NCI-H345 treated with DMSO at 0.1 percent for 48 hours (cell line): ENCODE results near the gene CDCA7.
"Not testable (repeated sequence)": the region's sequence is repeated elsewhere in the genome, so short reads cannot be mapped to it uniquely, and the experiment has no call there.

Experiments
- DNase-seq: peaks from one replicate; lab custom pipeline; 2025; ENCODE audit not compliant: unreplicated experiment; lab: John Stamatoyannopoulos, UW

The CDCA7 gene

DNA sequence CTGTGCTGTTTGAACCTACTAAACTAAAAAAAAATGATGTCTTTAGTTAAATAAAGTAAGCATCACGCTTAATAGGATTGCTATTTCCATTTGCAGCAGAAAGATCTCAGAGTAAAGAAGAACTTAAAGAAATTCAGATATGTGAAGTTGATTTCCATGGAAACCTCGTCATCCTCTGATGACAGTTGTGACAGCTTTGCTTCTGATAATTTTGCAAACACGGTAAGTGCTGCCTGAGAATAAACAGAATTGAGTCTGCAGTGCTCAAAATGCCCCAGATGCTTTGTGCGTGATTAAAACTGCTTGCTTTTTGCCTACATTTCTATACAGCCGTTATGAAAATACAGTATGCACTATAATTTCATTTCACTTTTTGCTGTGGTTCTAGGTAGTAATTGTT is 3.9 kb downstream of the CDCA7 start:
- no peak for DNase-seq

DNA sequence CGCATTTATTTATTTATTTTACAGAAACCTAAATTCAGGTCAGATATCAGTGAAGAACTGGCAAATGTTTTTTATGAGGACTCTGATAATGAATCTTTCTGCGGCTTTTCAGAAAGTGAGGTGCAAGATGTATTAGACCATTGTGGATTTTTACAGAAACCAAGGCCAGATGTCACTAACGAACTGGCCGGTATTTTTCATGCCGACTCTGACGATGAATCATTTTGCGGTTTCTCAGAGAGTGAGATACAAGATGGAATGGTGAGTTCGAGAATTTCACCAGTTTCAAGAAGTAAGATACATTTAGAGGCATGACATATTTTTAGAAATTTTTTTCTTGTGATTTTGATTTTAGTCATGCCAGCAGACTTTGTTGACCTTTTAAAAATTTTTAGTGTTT is 4.6 kb downstream of the CDCA7 start:
- DNase-seq, result no peak

DNA sequence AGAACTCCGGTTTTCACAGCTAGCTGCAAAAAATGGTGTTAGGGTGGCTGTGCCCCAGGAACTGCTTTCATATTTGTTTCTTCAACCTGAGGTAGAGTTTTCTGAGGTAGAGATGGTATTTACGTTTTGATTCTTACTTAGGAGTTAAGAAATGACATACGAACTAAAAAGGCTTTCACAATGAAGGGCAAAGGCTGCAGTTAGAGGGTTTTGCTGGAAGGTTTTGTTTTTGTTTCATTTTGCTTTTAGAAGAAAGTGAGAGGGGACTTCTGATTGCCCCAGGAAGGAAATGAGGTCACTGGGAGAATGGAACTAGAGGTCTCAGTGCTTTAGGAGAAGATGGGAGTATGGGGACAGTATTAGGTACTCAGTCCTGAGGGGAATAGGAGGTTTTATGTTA is 15.5 kb downstream of the CDCA7 start:
- DNase-seq, result no peak

DNA sequence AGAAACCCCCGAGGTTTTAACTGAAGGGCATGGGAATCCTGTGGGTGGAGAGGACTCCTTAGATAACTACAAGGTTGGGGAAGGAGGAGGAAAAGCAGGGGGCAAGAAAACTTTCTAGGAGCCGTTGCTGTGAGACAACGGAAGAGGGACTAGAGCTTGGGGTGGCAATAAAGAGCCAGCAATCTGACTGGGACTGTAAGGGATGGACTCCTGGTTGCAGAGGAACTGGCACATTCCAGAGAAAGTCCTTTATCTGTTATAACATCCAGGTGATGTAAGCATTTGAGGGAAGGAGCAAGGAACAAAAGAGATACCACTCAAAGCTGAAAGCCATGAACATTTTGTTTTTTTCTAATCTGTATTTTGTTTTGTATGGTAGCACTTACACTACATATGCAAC is 16.4 kb downstream of the CDCA7 start:
- DNase-seq, result no peak

DNA sequence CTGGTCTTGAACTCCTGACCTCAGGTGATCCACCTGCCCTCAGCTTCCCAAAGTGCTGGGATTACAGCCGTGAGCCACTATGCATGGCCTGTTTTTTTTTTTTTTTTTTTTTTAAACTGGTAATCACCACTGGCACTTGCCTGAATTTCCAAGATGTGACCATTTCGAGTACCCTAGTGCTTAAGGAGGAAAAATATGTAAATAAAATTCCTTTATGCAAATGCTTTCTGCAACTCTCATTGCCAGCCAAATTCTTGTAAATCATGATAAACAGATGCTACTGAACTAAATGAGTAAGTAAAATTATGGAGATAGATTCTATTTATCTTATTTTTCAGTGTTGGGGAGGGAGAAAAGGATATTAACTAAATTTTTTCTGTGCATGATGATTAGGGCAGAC is 18.6 kb downstream of the CDCA7 start:
- no peak for DNase-seq

DNA sequence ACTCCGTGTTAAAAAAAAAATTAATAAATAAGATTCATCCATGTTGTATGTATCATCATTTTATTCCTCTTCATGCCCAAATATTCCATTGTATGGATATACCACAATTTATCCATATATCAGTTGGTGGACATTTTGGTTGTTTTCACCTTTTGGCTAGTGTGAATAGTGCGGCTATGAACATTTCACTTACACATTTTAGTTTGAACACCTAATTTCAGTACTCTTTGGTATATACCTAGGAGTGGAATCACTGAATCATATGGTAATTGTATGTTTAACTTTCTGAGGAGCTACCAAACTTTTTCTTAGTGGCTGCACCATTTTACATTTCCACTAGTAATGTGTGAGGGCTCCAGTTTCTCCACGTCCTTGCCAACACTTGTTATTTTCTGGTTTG is 20.0 kb downstream of the CDCA7 start:
- DNase-seq, result no peak

DNA sequence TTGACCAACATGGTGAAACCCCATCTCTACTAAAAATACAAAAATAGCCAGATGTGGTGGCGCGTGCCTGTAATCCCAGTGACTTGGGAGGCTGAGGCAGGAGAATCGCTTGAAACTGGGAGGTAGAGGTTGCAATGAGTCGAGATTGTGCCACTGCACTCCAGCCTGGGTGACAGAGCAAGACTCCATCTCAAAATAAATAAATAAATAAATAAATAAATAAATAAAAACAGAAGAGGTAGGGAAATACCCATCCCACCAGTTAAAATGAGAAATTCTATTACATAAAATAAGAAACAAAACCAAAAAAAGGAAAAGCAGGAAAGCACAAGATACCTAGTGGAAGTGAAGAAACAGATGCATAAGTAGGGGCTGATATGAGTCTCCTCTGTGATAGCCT is 30.9 kb downstream of the CDCA7 start:
- DNase-seq, result not testable (repeated sequence)

DNA sequence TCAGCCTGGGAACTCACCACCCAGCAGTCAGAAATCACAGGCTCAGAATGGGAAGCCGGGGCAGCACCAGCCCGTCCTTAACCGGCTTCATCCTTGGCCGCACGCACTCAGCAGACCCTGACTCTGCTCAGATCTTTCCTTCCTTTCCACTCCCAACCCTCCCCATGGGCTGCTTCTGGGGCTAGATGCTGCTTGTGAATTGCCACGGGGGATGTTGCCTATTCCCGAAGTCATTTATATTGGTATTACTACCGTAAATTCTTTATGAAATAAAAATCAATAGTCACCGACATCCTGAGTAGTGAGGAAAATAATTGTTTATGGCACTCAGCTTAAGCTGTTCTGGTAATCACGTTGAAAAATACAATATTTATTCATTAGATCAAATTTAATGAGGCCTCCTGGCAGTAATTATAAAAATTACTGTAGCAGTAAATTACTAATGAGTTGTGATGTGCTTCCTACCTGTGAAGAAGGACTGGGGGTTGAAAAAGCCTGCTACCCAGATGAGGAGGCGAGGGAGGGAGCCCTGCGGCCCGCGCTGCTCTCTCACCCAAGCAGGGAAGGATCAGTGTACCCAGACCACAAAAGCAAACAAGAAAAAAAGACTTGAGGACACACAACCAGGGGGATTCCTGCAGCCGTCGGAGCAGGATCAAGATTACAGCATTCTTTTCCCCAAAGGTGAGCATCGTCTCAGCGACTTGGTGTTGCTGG is 31.5 kb downstream of the CDCA7 start:
- no peak for DNase-seq

DNA sequence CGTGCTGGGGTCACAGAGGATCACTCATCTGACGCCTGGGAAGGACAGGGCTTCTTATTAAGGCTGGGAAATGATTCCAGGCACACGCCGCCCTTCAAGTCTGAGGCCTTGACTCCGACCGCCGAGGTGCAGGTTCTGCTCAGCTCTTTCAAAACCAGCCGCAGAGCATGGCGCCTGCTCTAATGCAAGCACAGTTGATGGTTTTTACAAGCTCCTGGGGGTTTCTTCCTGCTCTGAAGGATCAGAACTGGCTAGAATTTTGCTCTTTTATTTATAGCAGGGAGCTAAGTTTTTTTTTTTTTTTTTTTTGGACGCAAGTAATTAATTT is 32.0 kb downstream of the CDCA7 start:
- DNase-seq, result no peak

DNA sequence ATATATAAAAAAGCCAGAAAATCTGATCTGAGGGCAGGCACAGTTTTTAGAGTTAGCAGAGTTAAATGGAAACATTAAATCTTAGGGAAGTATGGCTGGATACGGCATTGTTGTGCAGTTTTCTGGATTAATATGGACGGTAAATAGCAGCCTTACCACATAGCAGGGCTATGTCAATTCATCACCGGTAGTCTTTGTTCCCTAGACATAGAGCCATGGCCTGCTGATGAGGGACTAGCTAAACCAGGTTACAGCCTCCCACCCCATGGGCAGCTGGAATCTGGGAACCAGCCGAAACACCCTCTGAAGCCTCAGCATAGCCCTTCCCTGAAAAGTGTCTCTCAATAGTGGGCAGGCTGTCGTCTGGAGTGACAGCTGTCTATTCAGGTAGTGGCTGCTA is 32.4 kb downstream of the CDCA7 start:
- no peak for DNase-seq

DNA sequence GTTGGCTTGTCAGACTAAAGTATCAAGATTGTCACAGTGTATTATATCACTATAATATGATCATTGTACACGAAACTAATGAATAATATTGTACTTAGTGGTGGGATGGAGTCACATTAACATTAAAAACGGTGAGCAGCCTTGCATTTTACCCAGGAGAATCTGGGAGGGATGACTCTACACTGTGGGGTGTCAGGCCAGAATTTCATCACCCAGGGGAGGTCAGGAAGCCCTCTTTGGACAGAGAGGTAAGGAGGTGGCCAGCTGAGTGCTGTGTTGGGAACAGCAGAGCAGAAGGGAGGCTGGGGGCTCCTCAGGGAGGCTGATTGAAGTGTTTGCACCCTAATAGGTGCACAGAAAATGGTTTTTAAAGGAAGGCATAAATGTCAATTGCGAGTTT is 33.0 kb downstream of the CDCA7 start:
- no peak for DNase-seq

DNA sequence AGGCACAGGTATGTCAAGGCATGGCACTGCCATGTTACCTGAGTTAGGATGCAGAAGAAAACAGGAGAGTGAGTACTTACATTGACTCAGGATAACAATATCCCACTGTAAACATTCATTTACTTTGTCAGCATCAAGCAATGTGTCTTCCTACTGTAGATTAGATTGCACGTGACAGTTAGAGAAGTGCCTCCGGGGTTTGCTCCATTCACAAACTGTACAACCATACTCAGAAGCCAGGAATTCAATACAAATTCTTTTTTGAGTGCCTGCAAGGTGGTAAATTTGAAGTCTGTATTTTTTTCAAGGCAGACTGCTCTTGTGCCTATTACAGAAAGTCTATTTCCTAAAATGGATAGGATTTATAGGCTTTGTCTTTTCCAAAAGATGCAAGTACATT is 34.1 kb downstream of the CDCA7 start:
- DNase-seq, result no peak

DNA sequence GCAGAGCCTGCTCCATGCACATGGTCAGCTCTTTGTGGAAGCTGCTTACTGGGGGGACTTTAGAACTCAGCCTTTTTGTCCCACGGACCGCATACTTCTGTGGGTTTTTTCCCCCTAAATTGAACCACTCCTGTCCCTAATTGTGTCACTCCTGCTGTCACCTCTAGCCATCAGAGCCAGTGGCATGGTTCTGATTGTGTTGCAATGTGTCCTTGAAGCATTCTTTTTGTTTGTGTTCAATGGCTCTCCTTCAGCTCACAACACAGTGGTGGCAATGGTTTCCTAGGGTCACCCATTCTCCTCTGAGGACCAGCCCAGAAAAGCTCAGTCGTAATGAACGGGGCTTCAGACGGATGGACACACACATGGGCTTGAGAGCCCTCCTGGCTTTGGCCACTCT is 35.4 kb downstream of the CDCA7 start:
- no peak for DNase-seq

DNA sequence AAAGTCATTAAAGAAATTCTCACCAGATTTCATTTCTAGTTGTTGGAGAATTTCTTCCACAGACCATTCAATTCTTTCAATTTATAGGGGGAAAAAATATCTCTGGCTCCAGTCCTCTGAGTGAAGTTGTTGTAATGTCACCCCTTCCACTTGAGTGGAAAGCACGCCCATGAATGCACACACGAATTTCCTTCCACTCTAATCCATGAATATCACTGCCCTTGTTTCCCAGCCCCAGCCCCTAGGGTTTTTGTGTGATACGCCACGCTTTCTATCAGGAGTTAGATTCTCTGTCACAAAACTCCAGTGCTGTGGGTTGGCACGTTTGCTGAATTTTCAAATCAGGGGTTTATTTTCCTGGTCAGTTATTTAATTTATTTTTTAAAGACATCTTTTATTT is 38.1 kb downstream of the CDCA7 start:
- no peak for DNase-seq

DNA sequence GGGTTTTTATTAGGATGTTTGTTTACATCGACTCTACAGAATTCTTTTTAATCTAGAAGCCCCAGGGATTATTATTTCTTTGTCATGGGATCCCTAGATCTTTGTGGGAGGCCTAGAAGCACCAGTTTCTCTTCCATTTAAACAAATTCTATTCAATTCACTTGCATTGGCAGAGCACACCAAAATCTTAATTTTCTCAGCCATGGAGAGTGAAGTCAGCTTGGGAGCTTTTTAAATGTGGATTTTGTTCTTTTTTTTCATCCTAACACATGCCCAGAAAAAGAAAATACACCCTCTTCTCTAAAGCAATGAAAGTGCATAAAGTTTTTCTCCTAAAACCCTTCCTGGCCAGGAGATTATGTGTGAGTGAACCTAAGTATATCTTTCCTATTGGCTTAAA is 38.5 kb downstream of the CDCA7 start:
- DNase-seq, result no peak

DNA sequence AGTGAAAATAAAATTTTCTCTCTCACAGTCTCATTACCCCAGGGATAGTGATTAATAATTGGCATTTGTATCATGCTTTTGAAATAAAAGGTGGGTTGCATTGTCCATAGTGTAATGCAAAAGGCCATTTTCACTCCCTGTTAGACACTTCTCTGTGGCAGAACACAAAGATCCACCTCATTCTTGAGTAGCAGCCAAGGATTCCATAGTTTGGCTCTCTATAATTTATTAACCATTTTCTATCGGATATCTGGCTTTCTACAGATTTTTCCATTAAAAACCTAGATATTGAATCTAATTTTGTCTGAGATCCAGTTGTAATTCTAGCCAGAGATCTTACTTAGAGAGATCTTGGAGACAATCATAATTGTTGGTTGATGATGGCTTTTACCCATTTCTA is 39.0 kb downstream of the CDCA7 start:
- DNase-seq, result no peak

DNA sequence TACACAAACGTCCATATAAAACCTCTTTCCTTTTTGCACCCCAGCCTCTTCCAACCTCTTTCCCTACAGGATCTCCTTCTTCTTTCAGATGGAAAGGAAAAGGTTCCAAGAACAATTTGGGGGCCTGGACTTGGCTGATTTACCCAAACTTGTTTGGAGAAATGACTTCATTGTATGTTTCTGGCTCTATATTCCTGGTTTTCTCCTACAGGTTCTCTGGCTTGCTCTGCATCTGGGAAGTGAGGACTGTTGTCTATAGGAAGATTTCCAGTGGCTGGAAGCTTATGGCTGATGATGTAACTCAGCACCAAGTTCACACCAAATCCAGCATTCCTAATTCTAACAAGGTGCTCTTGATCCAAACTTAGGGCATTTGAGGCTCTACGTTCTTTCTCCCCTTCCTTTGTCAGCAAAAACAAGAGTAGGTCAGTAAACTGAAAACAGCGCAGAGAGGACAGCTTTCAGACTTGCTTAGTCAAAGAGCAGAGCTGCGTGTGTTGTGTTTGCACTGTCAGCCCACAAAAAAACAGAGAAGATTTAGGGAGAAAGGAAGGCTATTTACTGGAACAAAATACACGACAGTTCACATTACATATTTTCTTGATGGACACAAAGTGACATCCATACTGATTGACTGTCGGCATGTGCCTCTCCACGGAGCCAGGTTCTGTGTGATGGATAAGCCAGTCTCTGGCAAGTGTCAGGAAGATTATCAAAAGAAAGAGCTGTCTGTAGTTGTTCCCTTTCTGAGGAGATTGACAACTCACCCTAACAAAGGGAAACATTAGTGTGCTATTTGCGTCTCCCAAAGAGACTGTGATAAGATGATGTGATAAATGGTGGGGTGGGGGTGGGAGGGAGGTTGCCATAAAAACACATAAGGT is 39.7 kb downstream of the CDCA7 start:
- no peak for DNase-seq

DNA sequence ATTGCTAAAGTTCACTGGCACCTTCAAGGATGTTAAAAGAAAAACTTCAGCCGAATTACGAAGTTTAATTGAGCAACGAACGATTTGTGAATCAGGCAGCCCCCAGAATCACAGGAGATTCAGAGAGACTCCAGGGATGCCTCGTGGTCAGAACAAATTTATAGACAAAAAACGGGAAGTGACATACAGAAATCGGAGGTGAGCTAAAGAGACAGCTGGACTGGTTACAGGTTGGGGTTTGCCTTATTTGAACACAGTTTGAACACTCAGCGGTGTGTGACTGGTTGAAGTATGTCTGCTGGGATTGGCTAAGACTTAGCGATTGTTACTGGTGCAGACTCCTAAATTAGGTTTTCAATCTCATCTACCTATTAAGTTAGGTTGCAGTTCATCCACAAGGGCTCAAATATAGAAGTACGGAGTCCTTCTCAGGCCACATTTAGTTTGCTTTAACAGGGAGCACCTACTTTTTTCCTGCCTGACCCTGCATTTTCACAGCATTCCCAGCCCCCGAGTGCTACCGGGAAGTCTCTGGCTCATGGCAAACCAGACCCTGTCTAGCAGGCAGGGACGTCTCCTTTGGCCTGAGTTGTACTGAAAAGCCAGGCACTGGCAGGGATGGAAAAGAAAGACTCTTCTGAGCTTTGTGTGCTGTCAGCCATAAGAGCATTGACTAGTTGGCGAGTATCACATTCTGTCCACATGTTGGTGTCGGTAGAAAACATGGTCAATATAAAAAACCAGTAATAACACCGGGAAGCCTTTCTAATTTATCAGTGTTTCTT is 41.1 kb downstream of the CDCA7 start:
- DNase-seq, result no peak

DNA sequence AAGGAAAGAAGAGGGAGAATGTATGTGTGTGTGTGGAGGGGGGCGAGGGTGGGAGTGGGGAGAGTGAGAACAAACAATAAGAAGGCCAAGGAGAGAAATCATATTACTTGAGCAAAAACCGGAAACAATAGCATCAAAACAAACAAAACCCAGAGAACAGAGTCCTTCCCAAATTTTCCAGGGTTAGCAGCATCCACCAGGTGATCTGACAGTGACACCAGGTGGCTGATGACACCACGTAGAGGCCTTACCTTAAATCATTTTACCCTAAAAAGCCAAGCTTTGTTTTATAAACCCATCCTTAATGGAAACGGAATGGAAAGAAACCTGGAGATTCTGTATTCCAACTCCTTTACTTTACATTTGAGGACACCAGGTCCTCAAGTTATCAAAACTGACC is 42.9 kb downstream of the CDCA7 start:
- DNase-seq, result no peak

DNA sequence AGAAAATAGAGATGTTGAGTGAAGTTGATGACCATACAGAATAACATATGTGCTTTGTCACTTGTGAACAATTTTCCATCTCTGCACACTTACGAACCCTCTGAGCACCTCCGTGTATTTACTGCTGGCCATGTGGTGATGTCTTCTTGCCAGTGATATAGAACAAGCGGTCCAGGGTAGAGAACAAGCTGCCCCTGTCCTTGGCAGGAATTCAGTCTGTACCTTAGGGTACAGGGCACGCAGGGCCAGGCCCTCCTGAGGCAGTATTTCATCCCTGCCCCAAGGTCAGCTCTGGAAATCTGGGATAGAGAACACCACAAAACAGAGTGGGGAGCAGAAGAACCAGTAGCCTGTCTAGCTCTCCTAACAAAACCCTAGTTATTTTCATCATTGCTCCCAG is 44.6 kb downstream of the CDCA7 start:
- no peak for DNase-seq

DNA sequence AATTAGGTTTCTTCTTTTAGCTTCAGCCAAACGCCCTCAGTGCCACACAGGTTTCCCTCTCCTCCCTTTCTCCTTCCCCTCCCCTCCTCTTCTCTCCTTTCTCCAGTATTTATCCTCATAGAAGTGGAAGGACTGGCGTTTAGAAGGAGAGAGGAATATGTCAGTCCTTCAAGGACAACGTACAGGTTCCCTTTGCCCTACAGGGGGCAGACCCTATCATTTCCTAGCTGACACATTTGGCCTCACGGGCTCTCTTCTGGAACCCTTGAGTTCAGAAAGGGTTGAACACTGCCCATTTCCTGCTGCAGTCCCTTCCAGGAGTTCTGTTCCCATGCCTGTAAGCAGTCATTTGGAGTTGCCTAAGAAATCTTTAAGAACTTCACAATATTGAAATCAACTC is 46.1 kb downstream of the CDCA7 start:
- no peak for DNase-seq

DNA sequence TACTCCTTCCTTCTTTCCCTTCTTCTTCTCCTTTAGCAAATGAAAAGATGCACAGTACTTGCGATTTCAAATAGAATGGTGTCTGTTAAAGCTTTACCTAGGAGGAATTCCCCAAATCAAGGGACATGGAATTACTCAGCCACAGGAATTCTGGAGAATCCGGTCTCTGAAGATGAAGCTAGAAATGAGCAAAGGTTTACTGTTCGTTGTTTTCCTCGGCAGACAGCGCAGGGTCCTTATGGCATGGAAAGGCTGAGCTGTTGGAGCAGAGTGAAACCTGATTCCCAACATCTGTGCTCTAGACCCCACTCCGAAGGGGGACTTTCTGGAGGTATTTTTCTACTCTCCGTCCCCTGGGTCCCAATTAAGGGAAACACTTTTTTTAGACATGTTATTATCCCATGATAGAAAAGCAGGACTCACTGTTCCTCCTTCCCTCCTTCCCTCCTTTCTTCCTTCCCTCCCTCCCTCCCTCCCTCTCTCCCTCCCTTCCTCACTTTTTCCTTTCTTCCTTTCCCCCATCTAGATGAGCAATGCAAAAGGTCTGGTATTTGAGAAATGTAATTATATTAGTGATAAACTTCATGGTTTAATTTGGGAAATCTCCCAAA is 47.1 kb downstream of the CDCA7 start:
- peak; percentile 3 for DNase-seq
